GM23338 (cell line): ENCODE measurements around the gene CTTN. TPM values are rescaled to one million over a fixed set of nuclear protein-coding genes. Genes with fewer than 3 reads are reported as not detected.

Source experiments
- ATAC-seq: fragments of 200-7000 bp; cut with Tn5 transposase; 3 replicates; pipeline ENCODE4 v1.9.1; 2020
- DNase-seq: peaks from one replicate; pipeline ENCODE4 v3.0.0-alpha.2; 2015; ENCODE audit warnings: low spot score
- H2AFZ ChIP-seq: fragments of 200-600 bp; sonication (generic); 2 replicates; pipeline ENCODE4 v1.8.0; 2016; ENCODE audit warnings: antibody characterized with exemption, mild to moderate bottlenecking, moderate library complexity
- H3F3A ChIP-seq: fragments of 200-600 bp; sonication (generic); replicated peaks from 2 replicates; pipeline ENCODE4 v1.8.0; 2017; ENCODE audit warnings: antibody characterized with exemption, mixed run types, low read depth
- H3K27ac ChIP-seq: fragments of 200-600 bp; sonication (generic); 2 replicates; pipeline ENCODE4 v1.6.1; 2016; ENCODE audit warnings: low read depth
- H3K27me3 ChIP-seq: fragments of 200-600 bp; sonication (generic); 2 replicates; pipeline ENCODE4 v1.8.0; 2016; ENCODE audit warnings: mild to moderate bottlenecking, mixed run types, moderate library complexity; ENCODE audit not compliant: insufficient read depth
- H3K36me3 ChIP-seq: fragments of 200-600 bp; sonication (generic); 2 replicates; pipeline ENCODE4 v1.8.0; 2016; ENCODE audit warnings: mild to moderate bottlenecking; ENCODE audit not compliant: insufficient read depth
- H3K4me1 ChIP-seq: fragments of 200-600 bp; sonication (generic); 2 replicates; pipeline ENCODE4 v1.8.0; 2016; ENCODE audit warnings: mild to moderate bottlenecking, moderate library complexity; ENCODE audit not compliant: insufficient read depth
- H3K4me2 ChIP-seq: fragments of 200-600 bp; sonication (generic); 2 replicates; pipeline ENCODE4 v1.7.1; 2017; ENCODE audit warnings: mixed run types
- H3K4me3 ChIP-seq: fragments of 200-600 bp; sonication (generic); 2 replicates; pipeline ENCODE4 v1.6.1; 2016; ENCODE audit warnings: mixed run types
- H3K79me2 ChIP-seq: fragments of 200-600 bp; sonication (generic); replicated peaks from 2 replicates; pipeline ENCODE4 v1.8.0; 2017; ENCODE audit warnings: mild to moderate bottlenecking; ENCODE audit not compliant: insufficient read depth
- H3K9me2 ChIP-seq: fragments of 200-600 bp; sonication (generic); 2 replicates; pipeline ENCODE4 v1.8.0; 2017; ENCODE audit not compliant: insufficient read depth
- H4K20me1 ChIP-seq: fragments of 200-600 bp; sonication (generic); replicated peaks from 2 replicates; pipeline ENCODE4 v1.8.0; 2017; ENCODE audit warnings: mild to moderate bottlenecking; ENCODE audit not compliant: insufficient read depth
- H3K27ac Mint-ChIP-seq: 2 replicates; pipeline ENCODE4 v1.8.0; 2020; ENCODE audit warnings: inconsistent platforms, mild to moderate bottlenecking, moderate library complexity, mixed read lengths
- H3K27me3 Mint-ChIP-seq: 3 replicates; pipeline ENCODE4 v1.8.0; 2022; ENCODE audit warnings: low read depth, mild to moderate bottlenecking, moderate library complexity, mixed read lengths, inconsistent platforms; ENCODE audit not compliant: insufficient read depth, poor library complexity
- H3K36me3 Mint-ChIP-seq: 3 replicates; pipeline ENCODE4 v1.8.0; 2021; ENCODE audit warnings: low read depth, mild to moderate bottlenecking, inconsistent platforms, moderate library complexity, mixed read lengths
- H3K4me1 Mint-ChIP-seq: 3 replicates; pipeline ENCODE4 v1.8.0; 2020; ENCODE audit warnings: mild to moderate bottlenecking, inconsistent platforms, mixed read lengths
- H3K4me3 Mint-ChIP-seq: 3 replicates; pipeline ENCODE4 v1.8.0; 2021; ENCODE audit warnings: moderate library complexity, mild to moderate bottlenecking, inconsistent platforms, mixed read lengths
- H3K9me3 Mint-ChIP-seq: 3 replicates; pipeline ENCODE4 v1.8.0; 2020; ENCODE audit warnings: moderate library complexity, mild to moderate bottlenecking, inconsistent platforms, mixed read lengths
- CREB1 ChIP-seq: fragments of 250-450 bp; sonication (Bioruptor Pico); IDR thresholded peaks from 2 replicates; pipeline ENCODE4 v1.5.0; 2020; ENCODE audit warnings: low read depth, mild to moderate bottlenecking, moderate library complexity
- EZH2 ChIP-seq: fragments of 200-600 bp; sonication (generic); IDR thresholded peaks from one replicate; pipeline ENCODE4 v1.8.0; 2017; ENCODE audit warnings: antibody characterized with exemption, mild to moderate bottlenecking, low read depth; ENCODE audit not compliant: unreplicated experiment
- JUNB ChIP-seq: IDR thresholded peaks from one replicate; pipeline ENCODE4 v1.6.1; 2016; ENCODE audit warnings: antibody characterized with exemption; ENCODE audit not compliant: unreplicated experiment
- POLR2AphosphoS5 ChIP-seq: IDR thresholded peaks from 2 replicates; pipeline ENCODE4 v1.6.1; 2016; ENCODE audit warnings: antibody characterized with exemption, low read depth
- REST ChIP-seq: IDR thresholded peaks from one replicate; pipeline ENCODE4 v1.6.1; 2018; ENCODE audit warnings: antibody characterized with exemption; ENCODE audit not compliant: unreplicated experiment
- STAT1 ChIP-seq: IDR thresholded peaks from one replicate; pipeline ENCODE4 v1.6.1; 2016; ENCODE audit warnings: antibody characterized with exemption; ENCODE audit not compliant: unreplicated experiment
- ZNF114 ChIP-seq: fragments of 250-450 bp; sonication (Bioruptor Pico); IDR thresholded peaks from 2 replicates; pipeline ENCODE4 v1.5.0; 2020; ENCODE audit warnings: mild to moderate bottlenecking, moderate library complexity
- ZNF331 ChIP-seq: fragments of 250-450 bp; sonication (Bioruptor Pico); IDR thresholded peaks from 2 replicates; pipeline ENCODE4 v1.5.0; 2020; ENCODE audit warnings: low read depth, mild to moderate bottlenecking, moderate library complexity
- ZNF462 ChIP-seq: fragments of 250-450 bp; sonication (Bioruptor Pico); IDR thresholded peaks from 2 replicates; pipeline ENCODE4 v1.5.0; 2020; ENCODE audit warnings: mild to moderate bottlenecking, moderate library complexity
- polyA plus RNA-seq: library from polyadenylated mRNA; unstranded; fragments of >200 nt; fragmentation: Nextera tagmentation; extraction: Ambion mirVana; gene quantifications from 2 replicates; pipeline ENCODE4 v1.2.1, GENCODE V29; 2016
- total RNA-seq: library from RNA; depleted of rRNA; stranded (reverse); fragments of >200 nt; shearing (Covaris generic); gene quantifications from 2 replicates; pipeline ENCODE4 v1.2.3, GENCODE V29; 2014

The CTTN gene
- total and polyA plus RNA-seq, 2 experiments from 2014 or later, result 163 to 343 TPM

GRCh38 chr11:70427436-70427835 lies 29.1 kb downstream of the CTTN start (continued):
- no peak for TF ChIP-seq ZNF462 (CRISPR knock-in tag)
- no peak for TF ChIP-seq REST
- no peak for TF ChIP-seq CREB1 (CRISPR knock-in tag)
- TF ChIP-seq STAT1, result no peak

- ATAC-seq (no peak), DNase-seq (no peak)
- Mint-ChIP-seq H3K4me1 (peaks cover 18% of the 10 kb centered on the region), H3K36me3 (peaks cover 79% of the 10 kb centered on the region), H3K4me3 (no peak overlapping the region; the same call in 2 of the 3 replicates), H3K27ac (no peak overlapping the region), H3K27me3 (peaks cover 8% of the 10 kb centered on the region), H3K9me3 (peaks cover 2% of the 10 kb centered on the region; the same call in 1 of the 3 replicates)
- Histone ChIP-seq H3K79me2 (no peaks in the 10 kb centered on the region; the same call in 1 of the 2 replicates), H3K4me3 (no peak overlapping the region), H3K27me3 (no peaks in the 10 kb centered on the region), H3K9me2 (no peaks in the 10 kb centered on the region), H3K36me3 (peaks cover 12% of the 10 kb centered on the region), H2AFZ (no peak overlapping the region), H3K4me1 (no peaks in the 10 kb centered on the region), H3K4me2 (no peak overlapping the region), H3K27ac (no peak overlapping the region), H4K20me1 (peaks cover 18% of the 10 kb centered on the region), H3F3A (no peaks in the 10 kb centered on the region; the same call in 1 of the 2 replicates)
- no peak for TF ChIP-seq EZH2
- TF ChIP-seq POLR2AphosphoS5, result no peak
- no peak for TF ChIP-seq ZNF114 (CRISPR knock-in tag)
- no peak for TF ChIP-seq ZNF331 (CRISPR knock-in tag)
- no peak for TF ChIP-seq JUNB
Measured at GRCh38 chr11:70428701-70429427, 30.5 kb downstream of the CTTN start.
